NT2/D1 (cell line): ENCODE results near the gene IPP.
"Not testable (repeated sequence)": the region's sequence is repeated elsewhere in the genome, so short reads cannot be mapped to it uniquely, and the experiment has no call there.

Experiments
- SUZ12 ChIP-seq: IDR thresholded peaks from 2 replicates; pipeline ENCODE4 v1.6.1; 2011; ENCODE audit not compliant: insufficient read length, insufficient read depth; ENCODE audit errors: extremely low read depth
- YY1 ChIP-seq: IDR thresholded peaks from 2 replicates; pipeline ENCODE4 v1.6.1; 2011; ENCODE audit not compliant: insufficient read length, insufficient read depth
- ZNF274 ChIP-seq: IDR thresholded peaks from 2 replicates; pipeline ENCODE4 v1.6.1; 2011; ENCODE audit warnings: mild to moderate bottlenecking, low read depth, low read length

- not testable (repeated sequence) for TF ChIP-seq YY1, ZNF274, SUZ12
Observed at GRCh38 chr1:45739641-45740156, 10.8 kb downstream of the IPP start.
